HG03060 (cell line): ENCODE measurements around the gene STXBP6.

ENCODE experiments used
- ATAC-seq: cut with Tn5 transposase; IDR thresholded peaks from one replicate; pipeline ENCODE4 v1.9.1; 2021; ENCODE audit warnings: low read depth, moderate number of reproducible peaks; ENCODE audit not compliant: unreplicated experiment

The STXBP6 gene

DNA sequence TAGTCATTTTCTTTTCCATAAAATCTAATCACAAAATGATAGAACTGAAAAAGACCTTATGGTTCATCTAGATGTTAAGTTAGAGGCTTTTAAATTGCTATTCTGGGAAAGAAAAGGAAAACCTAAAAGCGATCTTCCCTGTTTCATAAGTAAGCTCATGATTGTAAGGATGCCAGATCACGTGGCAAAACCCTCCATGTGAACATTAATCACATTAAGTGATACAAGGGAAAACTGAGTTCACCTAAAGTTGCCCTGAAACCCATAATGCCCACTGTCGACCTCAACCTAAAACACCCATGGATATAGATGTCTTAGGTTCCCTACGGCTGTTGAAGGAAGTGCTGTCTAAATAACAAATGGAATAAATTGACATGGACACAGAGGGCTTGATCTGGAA is 3.0 kb upstream of the STXBP6 start:
- ATAC-seq: no peak

DNA sequence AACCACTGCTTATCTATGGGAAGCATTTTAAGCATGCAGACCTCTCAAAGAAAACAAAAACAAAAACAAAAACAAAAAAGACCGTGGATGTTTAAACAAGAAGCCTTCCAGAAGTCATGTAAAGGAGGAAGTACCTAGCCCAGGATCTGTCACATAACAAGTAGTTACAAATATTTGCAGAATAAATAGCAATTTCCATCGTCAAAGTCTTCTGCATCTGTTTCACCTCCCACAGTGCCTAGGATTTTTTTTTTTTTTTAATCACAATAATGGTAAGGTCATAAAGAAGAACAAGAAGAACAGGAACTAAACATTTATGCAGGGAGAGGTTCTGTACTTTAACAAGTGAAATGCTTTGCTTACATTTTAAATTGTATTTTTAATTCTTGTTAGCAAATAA is 2.4 kb upstream of the STXBP6 start:
- ATAC-seq: no peak

DNA sequence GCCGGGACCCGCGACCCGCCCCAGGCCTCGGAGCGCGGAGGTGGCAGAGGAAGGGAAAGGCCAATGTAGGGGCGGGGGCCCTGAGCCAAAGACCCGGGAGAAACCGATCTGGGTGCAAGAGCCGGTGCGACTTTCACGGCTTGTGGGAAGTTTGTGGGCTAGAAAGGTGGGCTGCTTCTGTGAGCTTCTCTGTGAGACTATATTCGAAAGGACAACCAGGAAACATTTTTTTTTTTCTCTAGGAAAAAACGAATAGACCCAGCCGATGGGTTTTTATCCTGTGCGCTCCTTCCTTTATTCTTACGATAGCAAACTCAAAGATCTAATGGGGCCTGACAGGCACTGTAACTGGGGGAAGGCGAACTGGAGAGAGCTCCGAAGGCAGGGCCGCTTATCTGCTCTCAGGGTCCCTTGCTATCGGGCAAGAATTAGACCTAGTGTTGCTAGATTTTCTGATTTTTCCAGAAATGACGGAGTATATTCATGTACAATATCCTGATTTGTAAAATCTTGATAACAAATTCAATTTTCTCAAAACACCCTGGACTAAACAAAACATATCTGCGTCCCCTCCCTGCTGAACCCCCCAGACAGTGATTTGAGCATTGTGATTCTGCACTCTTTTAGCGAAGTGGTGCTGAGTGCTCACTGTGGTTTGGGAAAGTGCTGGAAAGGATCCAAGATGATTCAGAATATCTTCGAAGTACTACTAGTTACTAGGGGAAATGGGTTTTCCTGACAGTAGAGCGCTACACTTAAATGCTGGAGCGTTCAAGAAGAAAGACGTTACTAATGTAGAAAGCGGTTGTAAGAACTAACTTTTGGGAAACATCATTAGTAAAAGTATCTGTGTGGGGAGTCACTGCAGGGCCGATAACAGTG is 563 bp upstream of the STXBP6 start:
- ATAC-seq: no peak

DNA sequence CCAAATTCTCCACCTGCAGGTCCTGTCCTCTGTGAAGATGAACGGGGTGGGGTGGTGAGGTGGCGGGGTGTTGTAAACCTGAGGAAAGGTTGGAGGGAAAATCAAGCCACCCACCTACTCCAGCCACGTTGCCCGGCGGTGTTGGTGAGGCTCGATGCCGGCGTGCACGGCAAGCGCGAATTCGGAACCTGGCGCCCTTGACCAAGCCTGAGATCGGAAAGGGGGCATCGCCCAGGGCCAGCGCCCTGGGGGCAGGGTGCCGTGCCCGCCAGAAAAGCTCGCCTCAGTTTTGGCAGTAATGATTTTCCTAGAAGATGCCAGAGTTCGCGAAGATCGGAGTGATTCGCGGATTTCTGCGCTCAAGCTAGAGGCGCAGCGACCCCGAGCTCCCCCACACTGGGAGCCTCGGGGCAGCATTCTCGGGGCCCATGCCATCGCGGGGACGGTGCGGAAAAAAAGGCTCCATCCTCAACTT is 817 bp downstream of the STXBP6 start:
- ATAC-seq: no peak

DNA sequence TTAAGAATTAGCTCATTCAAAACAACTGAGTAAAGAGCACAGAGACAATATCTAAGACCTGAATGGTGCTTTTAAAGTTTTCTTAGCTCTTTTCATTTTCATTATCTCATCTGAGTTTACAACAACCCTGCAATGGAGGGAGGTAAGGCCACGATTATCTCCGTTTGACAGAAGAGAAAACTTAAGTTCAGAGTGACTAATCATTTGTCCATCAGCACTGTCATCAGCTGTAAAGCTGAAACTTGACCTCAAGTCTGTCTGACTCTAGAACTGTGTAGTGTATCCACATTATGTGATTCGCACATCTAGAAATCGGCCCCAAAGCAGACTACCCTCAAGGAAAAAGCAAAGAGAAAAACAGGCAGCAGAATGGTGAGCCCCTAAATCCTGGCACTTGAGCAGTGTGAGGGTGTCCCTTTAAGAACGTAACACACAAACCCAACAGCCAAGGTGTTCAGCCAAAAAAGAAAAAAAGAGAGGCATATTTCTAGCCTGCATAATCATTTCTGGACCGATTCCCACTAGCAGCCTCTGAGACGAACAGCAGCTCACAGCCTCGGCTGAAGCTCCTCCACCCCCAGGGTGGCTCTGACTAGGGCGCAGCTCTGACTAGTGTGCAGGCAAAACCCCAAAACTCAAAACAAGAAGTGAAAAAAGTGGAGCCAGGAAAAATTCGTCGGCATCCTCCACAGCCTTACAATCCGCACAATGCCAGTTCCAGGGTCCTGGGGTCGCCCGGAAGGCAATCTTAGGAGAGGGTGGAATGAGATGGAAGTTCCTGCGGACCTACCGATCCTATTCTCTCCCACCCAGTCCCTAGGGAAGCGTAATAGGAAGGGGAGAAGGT is 1.6 kb downstream of the STXBP6 start:
- no peak for ATAC-seq

DNA sequence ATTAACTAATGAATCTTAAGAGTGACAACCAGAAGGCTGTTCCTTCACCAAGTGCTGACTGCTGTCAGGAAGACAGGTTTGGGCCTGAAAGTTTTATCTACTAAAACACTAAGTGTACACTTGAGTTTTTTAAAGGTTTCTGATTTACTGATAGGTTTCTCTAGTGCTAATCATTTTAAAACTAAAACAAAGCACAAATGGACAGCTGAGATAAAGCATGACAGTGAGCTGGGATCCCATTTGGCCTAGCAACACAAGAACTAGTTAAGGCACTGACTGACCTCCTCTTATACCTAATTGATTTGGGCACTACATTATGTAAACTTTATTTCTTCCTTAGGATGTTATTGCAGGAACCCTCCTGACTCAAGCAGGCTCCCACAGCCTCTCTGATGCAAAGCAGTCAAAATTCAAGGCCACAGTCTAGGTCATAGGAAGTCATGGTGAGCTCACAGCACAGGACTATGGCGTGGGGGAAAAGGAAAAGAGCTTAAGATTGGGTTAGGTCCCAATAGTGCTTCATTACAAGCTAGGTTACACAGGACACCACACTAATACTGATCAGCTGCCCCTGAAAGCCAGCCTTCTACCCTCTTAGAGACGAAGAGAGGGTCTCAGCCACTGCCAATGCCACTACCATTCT is 3.5 kb downstream of the STXBP6 start:
- ATAC-seq: no peak

DNA sequence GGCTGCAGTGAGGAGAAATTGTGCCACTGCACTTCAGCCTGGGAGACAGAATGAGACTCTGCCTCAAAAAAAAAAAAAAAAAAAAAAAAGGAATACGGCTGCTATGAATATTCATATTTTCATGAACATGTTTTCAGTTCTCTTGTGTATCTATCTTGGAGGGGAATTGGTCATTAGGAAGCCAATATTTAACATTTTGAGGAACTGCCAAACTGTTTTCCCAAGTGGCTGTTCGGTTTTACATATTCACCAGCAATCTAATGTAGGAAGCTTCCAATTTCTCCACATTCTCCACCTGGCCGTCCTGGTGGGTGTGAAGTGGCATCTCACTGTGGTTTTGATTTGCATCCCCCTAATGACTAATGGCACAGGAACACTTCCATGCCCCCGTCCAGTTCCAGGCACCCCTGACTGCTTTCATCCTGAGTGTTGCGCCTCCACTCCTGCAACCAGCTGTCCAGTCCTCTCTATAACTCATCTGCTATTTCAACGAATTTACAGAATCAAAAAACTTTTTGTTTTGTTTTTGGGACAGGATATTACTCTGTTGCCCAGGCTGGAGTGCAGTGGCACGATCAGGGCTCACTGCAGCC is 5.7 kb downstream of the STXBP6 start:
- ATAC-seq: no peak

DNA sequence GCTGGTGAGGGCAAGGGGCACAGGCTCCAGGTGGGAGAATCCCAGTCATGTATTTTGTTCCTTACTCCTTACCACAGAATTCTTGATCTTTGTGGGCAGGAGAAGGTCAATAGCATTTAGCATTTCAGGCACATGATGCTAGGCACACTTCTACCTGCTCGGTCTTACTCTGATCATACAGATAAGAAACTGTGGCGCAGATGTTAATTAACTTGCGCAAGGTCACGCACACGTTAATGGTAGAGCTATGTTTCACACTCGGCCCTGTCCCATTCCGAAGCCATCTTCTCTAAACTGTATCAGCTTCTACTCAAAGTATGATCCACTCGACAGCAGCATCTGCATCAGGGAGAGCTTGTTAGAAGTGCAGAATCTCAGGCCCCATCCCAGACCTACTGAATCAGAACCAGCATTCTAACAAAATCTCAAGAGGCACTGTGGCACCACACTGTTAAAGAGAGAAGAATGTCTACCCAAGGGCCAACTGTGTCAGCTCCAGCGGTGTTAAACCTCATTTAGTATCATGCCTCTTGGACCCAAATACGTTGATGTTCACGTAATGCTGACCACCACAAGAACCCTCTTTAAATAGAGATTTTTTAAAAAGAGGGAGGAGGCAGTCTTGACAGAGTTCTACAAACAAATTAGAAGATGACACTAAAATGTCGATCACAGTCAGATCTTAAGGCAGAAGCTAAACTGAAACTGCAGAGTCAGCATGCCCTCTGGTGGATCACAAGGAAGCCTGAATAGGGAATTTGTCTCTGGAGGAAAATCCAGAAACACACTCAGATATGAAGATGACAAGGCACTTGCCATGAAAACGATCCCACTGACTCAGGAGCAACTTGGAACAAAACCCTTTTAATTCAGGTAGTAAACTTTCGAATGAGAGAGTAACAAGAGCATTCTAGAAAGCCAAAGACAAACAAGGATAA is 7.3 kb downstream of the STXBP6 start:
- ATAC-seq: no peak

DNA sequence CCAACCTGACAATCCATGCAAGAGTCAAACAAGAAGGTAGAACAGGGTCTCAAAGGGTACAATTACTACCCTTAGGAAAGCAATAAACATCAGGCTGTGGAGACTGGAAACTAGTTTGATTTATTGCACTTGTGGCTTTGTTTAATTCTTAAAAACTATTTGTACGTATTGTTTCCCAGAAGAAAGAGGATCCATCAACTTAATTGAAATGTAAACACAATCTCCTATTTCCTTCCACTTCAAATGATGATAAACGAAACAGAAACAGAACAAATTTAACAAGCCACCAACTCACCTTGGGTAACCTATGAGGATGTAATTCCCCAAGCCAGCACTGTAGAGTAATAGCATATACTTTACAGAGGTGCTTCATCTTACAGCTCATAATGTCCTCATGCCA is 8.0 kb downstream of the STXBP6 start:
- no peak for ATAC-seq

DNA sequence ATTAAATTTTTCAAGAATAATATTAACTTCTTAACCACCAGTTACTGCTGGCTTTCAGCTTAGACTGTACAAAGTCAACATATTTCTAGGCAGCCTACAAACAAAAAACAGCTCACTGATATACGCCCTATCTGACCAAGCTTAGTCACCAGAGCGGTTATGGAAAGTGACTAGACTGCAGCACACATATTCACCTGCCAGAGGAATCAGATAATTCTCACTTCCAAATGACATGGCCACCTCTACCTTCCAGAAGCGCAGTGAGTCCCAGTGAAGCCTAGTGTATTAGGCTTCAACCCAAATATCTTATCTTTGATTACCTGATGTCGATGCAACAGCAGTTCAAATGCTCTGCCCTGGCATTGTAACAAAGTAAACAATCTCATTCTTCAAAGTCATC is 8.5 kb downstream of the STXBP6 start:
- no peak for ATAC-seq

DNA sequence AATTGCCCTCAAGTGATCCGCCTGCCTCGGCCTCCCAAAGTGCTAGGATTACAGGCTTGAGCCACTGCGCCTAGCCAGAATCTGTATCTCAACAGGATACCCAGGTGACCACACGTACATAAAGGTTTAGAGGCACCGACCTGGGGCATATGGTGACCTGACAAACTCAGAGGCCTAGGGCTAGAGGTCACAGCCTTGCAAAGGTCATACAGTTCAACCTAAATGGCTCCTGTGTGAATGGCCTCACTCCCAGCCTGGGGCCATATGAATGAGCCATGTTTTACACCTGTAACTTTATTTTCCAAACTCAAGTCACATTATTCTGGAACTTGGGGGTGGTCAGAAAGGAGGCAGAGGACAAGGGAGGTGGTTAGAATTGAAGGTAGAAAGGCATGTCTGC is 10.0 kb downstream of the STXBP6 start:
- no peak for ATAC-seq

DNA sequence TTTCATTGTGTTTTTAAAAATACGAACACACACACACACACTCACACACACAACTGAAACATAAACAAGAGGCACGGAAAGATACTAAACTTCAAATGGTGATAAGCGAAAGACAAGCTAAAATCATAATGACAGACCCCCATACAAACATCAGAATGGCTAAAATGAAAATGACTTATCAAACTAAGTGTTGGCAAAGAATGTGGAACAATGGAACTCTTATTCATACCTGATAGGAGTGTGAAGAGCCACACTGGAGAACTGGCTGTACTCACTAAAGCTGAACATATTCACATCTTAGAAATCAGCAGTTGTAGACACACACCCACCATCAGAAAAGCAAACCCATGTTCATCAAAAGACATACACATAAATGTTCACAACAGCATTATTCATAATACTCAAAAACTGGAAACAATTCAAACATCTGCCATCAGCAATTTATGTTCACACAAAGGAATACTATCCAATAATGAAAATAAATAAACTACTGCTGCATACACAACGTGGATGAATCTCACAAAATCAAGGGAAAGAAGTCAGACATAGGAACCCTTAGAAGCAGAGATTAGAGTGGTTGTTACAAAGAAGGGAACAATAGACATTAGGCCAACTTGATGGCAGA is 11.8 kb downstream of the STXBP6 start:
- ATAC-seq: no peak

DNA sequence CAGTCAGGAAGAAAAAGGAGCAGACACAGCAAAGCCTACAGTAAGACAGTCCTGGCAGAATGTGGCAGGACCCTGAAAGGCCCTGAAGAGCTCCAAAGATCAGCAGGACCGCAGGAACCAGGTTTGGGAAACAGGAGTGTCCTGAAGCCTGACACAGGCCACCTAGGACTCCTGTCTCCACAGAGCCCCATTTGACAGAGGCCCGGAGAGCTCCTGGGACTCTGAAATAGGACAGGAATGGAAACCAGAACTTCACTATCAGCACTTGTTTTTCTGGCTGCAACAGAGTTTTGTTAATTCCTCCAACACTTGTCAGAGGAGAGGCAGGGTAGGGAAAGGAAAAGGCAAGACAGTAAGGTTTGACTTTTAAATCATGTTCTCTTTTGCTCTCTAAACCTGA is 12.9 kb downstream of the STXBP6 start:
- ATAC-seq: no peak

DNA sequence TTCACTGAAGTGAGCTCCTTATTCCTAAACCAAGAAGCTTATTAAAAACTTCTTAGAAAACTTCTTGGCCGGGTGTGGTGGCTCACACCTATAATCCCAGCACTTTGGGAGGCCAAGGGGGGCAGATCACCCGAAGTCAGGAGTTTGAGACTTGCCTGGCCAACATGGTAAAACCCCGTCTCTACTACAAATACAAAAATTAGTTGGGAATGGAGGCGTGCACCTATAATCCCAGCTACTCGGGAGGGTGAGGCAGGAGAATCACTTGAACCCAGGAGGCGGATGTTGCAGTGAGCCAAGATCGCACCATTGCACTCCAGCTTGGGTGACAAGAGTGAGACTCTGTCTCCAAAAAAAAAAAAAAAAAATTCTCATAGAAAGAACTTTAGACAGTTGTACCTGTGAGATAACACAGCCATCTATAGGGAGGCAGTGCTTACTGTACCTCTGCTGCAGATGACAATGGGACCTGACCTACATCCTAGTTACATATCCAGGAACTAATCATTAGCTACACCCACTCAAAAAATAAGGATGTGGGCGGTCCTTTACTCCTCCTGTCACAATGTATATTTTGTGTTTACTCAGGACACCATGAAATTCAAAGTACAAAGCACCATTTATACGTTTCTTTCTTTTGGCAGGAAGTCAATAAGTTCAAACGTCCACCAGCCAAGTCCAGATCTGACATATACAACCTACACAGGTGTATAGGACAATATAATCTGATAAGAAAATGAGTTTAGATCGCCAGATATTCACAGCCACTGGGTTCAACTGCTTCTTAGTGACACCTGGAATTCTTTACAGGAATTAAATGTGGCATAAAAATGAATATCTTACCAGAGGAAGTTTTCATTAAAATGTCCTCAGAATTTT is 14.9 kb downstream of the STXBP6 start:
- no peak for ATAC-seq

DNA sequence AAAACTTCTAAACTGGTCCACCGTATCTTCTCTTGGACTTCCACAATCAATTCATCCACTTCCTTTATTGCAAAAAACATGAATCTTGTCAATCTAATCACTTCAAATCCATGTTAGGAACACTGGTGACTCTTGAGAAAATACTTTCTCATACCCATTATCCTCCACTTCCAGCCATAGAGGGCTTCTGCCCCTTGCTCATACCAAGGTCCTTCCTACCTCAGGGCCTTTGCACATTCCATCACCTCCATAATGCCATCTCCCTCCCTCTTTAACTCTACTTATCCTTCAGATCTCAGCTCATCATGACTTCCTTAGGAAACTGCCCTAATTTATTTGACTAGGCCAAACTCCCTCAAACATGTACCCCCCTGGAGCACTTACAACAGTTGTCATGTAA is 16.6 kb downstream of the STXBP6 start:
- ATAC-seq: no peak

DNA sequence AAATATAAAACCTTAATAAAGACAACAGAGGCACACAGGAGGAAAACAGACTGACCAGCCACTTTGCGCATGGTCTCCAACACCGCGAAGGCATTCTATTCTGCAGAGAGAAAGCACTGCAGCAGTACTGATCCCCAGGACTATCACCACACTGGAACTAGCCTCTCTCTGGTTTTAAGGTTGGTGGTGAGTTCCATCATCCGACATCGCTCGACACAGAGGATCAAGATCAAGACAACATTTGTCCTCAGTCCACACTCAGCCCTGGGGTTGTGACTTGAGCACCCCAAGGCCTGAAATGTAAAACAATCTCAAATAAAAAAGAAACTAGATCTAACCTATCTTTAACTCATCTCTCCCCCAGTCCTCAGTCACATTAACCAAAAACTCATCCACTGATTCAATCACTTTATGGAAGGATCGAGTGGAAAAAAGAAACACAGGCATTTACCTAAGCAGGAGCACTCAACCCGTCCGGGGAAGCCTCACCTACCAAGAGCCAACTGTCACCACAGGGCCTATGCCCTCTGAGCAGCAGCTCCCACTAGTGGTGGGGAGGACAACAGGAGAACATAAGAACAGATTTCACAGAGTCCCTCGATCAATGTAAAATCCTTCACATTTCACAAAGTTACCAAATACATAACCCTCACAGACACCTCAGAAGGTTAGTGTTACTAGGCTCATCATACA is 17.7 kb downstream of the STXBP6 start:
- ATAC-seq: no peak

DNA sequence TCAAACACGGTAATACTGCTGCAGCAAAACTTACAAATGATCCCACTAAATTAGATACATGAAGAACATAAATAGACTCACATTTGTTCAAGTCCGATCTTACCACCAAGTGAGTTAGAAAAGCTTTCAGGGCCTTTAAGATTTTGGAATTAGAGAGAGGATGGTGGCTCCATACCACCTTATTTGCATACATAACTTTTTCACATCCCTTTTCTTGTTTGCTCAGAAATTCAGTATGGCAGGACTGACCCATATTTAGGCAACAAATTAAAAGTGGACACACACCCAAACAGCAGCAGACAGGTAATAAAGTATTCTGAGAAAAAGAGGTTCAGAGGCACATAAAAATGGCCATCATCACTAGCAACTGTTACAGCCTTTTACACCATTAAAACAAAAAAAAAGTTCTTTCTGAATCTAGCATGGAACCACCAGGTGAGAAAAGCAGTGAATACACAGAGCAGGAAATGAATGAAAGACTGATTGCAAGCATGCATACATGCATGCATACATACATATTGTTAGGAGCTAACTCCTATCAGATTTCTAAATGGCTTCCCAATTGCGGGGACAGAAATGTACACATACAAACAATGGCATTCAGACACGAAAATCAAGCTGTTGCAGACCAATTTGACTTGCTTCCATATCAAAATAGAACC is 23.3 kb downstream of the STXBP6 start:
- no peak for ATAC-seq
